Activated T-cell treated with anti-CD3 and anti-CD28 coated beads, Interleukin-2, amount 50 U/mL, for 24 hours (primary cell): Measurements from ENCODE around the gene KRI1.
"Not testable (repeated sequence)": the region's sequence is repeated elsewhere in the genome, so short reads cannot be mapped to it uniquely, and the experiment has no call there.

Experiments used
- DNase-seq: peaks from one replicate; pipeline ENCODE4 v3.0.0-alpha.2; 2020
- H3K27ac Mint-ChIP-seq: 2 replicates; pipeline ENCODE4 v1.8.0; 2020; ENCODE audit warnings: mild to moderate bottlenecking, mixed read lengths
- H3K27me3 Mint-ChIP-seq: 2 replicates; pipeline ENCODE4 v1.8.0; 2020; ENCODE audit warnings: mixed read lengths
- H3K36me3 Mint-ChIP-seq: 2 replicates; pipeline ENCODE4 v1.8.0; 2020; ENCODE audit warnings: low read depth, mixed read lengths
- H3K4me1 Mint-ChIP-seq: 2 replicates; pipeline ENCODE4 v1.8.0; 2020; ENCODE audit warnings: low read depth, mixed read lengths
- H3K4me3 Mint-ChIP-seq: 2 replicates; pipeline ENCODE4 v1.8.0; 2020; ENCODE audit warnings: mild to moderate bottlenecking, moderate library complexity, mixed read lengths
- H3K9me3 Mint-ChIP-seq: 2 replicates; pipeline ENCODE4 v1.8.0; 2020; ENCODE audit warnings: mixed read lengths

Gene KRI1

GRCh38 chr19:10549733-10550132 is 16.1 kb downstream of the KRI1 start:
- H3K27me3 Mint-ChIP-seq: no peaks in the 10 kb centered on the region
- no peak for DNase-seq
- no peaks in the 10 kb centered on the region for H3K9me3 Mint-ChIP-seq
- no peak overlapping the region for H3K4me3 Mint-ChIP-seq
- H3K36me3 Mint-ChIP-seq: peaks cover 76% of the 10 kb centered on the region
- peaks cover 44% of the 10 kb centered on the region for H3K4me1 Mint-ChIP-seq
- H3K27ac Mint-ChIP-seq: peak overlapping the region; percentile 69

GRCh38 chr19:10548746-10549276 is 17.0 kb downstream of the KRI1 start:
- H3K36me3 Mint-ChIP-seq: peaks cover 72% of the 10 kb centered on the region
- H3K27ac Mint-ChIP-seq: peak overlapping the region; percentile 52
- no peak for DNase-seq
- no peaks in the 10 kb centered on the region for H3K27me3 Mint-ChIP-seq
- H3K4me1 Mint-ChIP-seq: peaks cover 40% of the 10 kb centered on the region
- H3K9me3 Mint-ChIP-seq: no peaks in the 10 kb centered on the region
- H3K4me3 Mint-ChIP-seq: no peak overlapping the region

- peaks cover 52% of the 10 kb centered on the region for H3K36me3 Mint-ChIP-seq
Observed at GRCh38 chr19:10546817-10547216, 19.0 kb downstream of the KRI1 start.

GRCh38 chr19:10544753-10545251 is 21.0 kb downstream of the KRI1 start:
- H3K9me3 Mint-ChIP-seq: no peaks in the 10 kb centered on the region
- H3K4me3 Mint-ChIP-seq: peak overlapping the region; percentile 90
- peaks cover 32% of the 10 kb centered on the region for H3K36me3 Mint-ChIP-seq
- peaks cover 3% of the 10 kb centered on the region for H3K27me3 Mint-ChIP-seq
- peaks cover 19% of the 10 kb centered on the region for H3K4me1 Mint-ChIP-seq
- no peak for DNase-seq
- peak overlapping the region; percentile 92 for H3K27ac Mint-ChIP-seq

More at GRCh38 chr19:10546817-10547216, 19.0 kb downstream of the KRI1 start:
- Mint-ChIP-seq H3K27ac (no peak overlapping the region), H3K27me3 (no peaks in the 10 kb centered on the region), H3K9me3 (no peaks in the 10 kb centered on the region), H3K4me3 (no peak overlapping the region), H3K4me1 (peaks cover 28% of the 10 kb centered on the region)
- no peak for DNase-seq

- Mint-ChIP-seq H3K9me3 (no peaks in the 10 kb centered on the region), H3K27ac (peak overlapping the region; percentile 92), H3K4me3 (peak overlapping the region; percentile 90), H3K27me3 (peaks cover 4% of the 10 kb centered on the region), H3K36me3 (peaks cover 27% of the 10 kb centered on the region), H3K4me1 (peaks cover 19% of the 10 kb centered on the region)
- DNase-seq: peak; percentile 39
Observed at GRCh38 chr19:10544242-10544752, 21.5 kb downstream of the KRI1 start.

GRCh38 chr19:10543420-10544241 is 22.2 kb downstream of the KRI1 start, which contains the start of gene ATG4D:
Gene ATG4D (plus strand): TSS chr19:10543904. CDS start chr19:10544091, 187 bp downstream.
- Mint-ChIP-seq H3K27me3 (peaks cover 11% of the 10 kb centered on the region), H3K4me1 (peaks cover 21% of the 10 kb centered on the region), H3K27ac (peak within 1 kb of the TSS; percentile 92), H3K9me3 (no peaks in the 10 kb centered on the region), H3K4me3 (peak within 1 kb of the TSS; percentile 90), H3K36me3 (peaks cover 21% of the 10 kb centered on the region)
- peak; percentile 89 for DNase-seq

GRCh38 chr19:10543059-10543419 is 22.8 kb downstream of the KRI1 start:
- no peaks in the 10 kb centered on the region for H3K9me3 Mint-ChIP-seq
- no peak for DNase-seq
- H3K36me3 Mint-ChIP-seq: peaks cover 15% of the 10 kb centered on the region
- H3K27me3 Mint-ChIP-seq: peaks cover 17% of the 10 kb centered on the region
- peak overlapping the region; percentile 73 for H3K4me3 Mint-ChIP-seq
- H3K4me1 Mint-ChIP-seq: peaks cover 22% of the 10 kb centered on the region
- H3K27ac Mint-ChIP-seq: peak overlapping the region; percentile 79

GRCh38 chr19:10539016-10539415 is 26.8 kb downstream of the KRI1 start:
- H3K4me1 Mint-ChIP-seq, H3K4me3 Mint-ChIP-seq, H3K9me3 Mint-ChIP-seq, H3K36me3 Mint-ChIP-seq, DNase-seq, H3K27ac Mint-ChIP-seq: not testable (repeated sequence)
- H3K27me3 Mint-ChIP-seq: peaks cover 24% of the 10 kb centered on the region

GRCh38 chr19:10538204-10538983 is 27.4 kb downstream of the KRI1 start:
- no peak overlapping the region for H3K27ac Mint-ChIP-seq
- peaks cover 7% of the 10 kb centered on the region for H3K4me1 Mint-ChIP-seq
- H3K9me3 Mint-ChIP-seq: no peaks in the 10 kb centered on the region
- H3K4me3 Mint-ChIP-seq: no peak overlapping the region
- peaks cover 24% of the 10 kb centered on the region for H3K27me3 Mint-ChIP-seq
- no peak for DNase-seq
- no peaks in the 10 kb centered on the region for H3K36me3 Mint-ChIP-seq

GRCh38 chr19:10537668-10538067 is 28.1 kb downstream of the KRI1 start:
- H3K36me3 Mint-ChIP-seq: no peaks in the 10 kb centered on the region
- H3K4me1 Mint-ChIP-seq: peaks cover 3% of the 10 kb centered on the region
- H3K9me3 Mint-ChIP-seq: no peaks in the 10 kb centered on the region
- no peak for DNase-seq
- no peak overlapping the region for H3K27ac Mint-ChIP-seq
- H3K4me3 Mint-ChIP-seq: no peak overlapping the region
- peaks cover 24% of the 10 kb centered on the region for H3K27me3 Mint-ChIP-seq

GRCh38 chr19:10535613-10536012 is 30.2 kb downstream of the KRI1 start:
- Mint-ChIP-seq H3K27me3 (peaks cover 24% of the 10 kb centered on the region), H3K36me3 (no peaks in the 10 kb centered on the region), H3K4me1 (peaks cover 3% of the 10 kb centered on the region), H3K9me3 (no peaks in the 10 kb centered on the region), H3K4me3 (no peak overlapping the region), H3K27ac (no peak overlapping the region)
- DNase-seq: no peak

- Mint-ChIP-seq H3K9me3 (no peaks in the 10 kb centered on the region), H3K4me1 (peaks cover 3% of the 10 kb centered on the region), H3K27ac (no peak overlapping the region), H3K27me3 (peaks cover 15% of the 10 kb centered on the region), H3K36me3 (no peaks in the 10 kb centered on the region), H3K4me3 (no peak overlapping the region)
- no peak for DNase-seq
Observed at GRCh38 chr19:10533646-10534386, 32.0 kb downstream of the KRI1 start.

- Mint-ChIP-seq H3K9me3 (no peaks in the 10 kb centered on the region), H3K4me3 (no peak overlapping the region), H3K4me1 (no peaks in the 10 kb centered on the region), H3K27ac (no peak overlapping the region), H3K36me3 (no peaks in the 10 kb centered on the region), H3K27me3 (peaks cover 7% of the 10 kb centered on the region)
- DNase-seq: no peak
Observed at GRCh38 chr19:10532457-10532856, 33.4 kb downstream of the KRI1 start.

GRCh38 chr19:10526887-10527286 is 38.9 kb downstream of the KRI1 start:
- DNase-seq, H3K9me3 Mint-ChIP-seq, H3K27me3 Mint-ChIP-seq, H3K4me3 Mint-ChIP-seq, H3K27ac Mint-ChIP-seq, H3K36me3 Mint-ChIP-seq, H3K4me1 Mint-ChIP-seq: not testable (repeated sequence)
